IgD-negative memory B cell (primary cell): ENCODE results near the gene C1QL3. TPM values are rescaled to one million over a fixed set of nuclear protein-coding genes. Genes with fewer than 3 reads are reported as not detected.

Experiments used
- H3K27ac Mint-ChIP-seq, 3 donors: one replicate each; pipeline ENCODE4 v1.8.0; 2020 to 2022; ENCODE audit warnings: mild to moderate bottlenecking in 3 of 3, mixed read lengths in 3 of 3, moderate library complexity in 1 of 3
- H3K27me3 Mint-ChIP-seq: one replicate; pipeline ENCODE4 v1.8.0; 2021; ENCODE audit warnings: mixed read lengths
- H3K36me3 Mint-ChIP-seq: one replicate; pipeline ENCODE4 v1.8.0; 2020; ENCODE audit warnings: mild to moderate bottlenecking, mixed read lengths
- H3K4me1 Mint-ChIP-seq, 3 donors: one replicate each; pipeline ENCODE4 v1.8.0; 2020 to 2022; ENCODE audit warnings: mixed read lengths in 3 of 3, mild to moderate bottlenecking in 1 of 3
- H3K4me3 Mint-ChIP-seq, 4 donors: one replicate each; pipeline ENCODE4 v1.8.0; 2020 to 2022; ENCODE audit warnings: mild to moderate bottlenecking in 4 of 4, mixed read lengths in 4 of 4, moderate library complexity in 3 of 4
- H3K9me3 Mint-ChIP-seq, 3 donors: one replicate each; pipeline ENCODE4 v1.8.0; 2020 to 2021; ENCODE audit warnings: mixed read lengths in 3 of 3, mild to moderate bottlenecking in 1 of 3
- polyA plus RNA-seq: library from polyadenylated mRNA; unstranded; fragments of 300-500 nt; fragmentation: Illumina TruSeq; gene quantifications from one replicate; pipeline ENCODE4 v1.2.3, GENCODE V29; 2021

The C1QL3 gene
- 0.21 TPM for polyA plus RNA-seq

GRCh38 chr10:16521311-16522016 lies at the start of gene C1QL3:
C1QL3 (minus strand) TSS chr10:16521879; CDS start chr10:16521065, 814 bp downstream.
- no peak within 1 kb of the TSS for H3K27ac Mint-ChIP-seq
- H3K27me3 Mint-ChIP-seq: peaks cover 30% of the 10 kb centered on the region
- peaks cover 0 to 2% (median 0%) of the 10 kb centered on the region in 3 donors for H3K9me3 Mint-ChIP-seq

DNA sequence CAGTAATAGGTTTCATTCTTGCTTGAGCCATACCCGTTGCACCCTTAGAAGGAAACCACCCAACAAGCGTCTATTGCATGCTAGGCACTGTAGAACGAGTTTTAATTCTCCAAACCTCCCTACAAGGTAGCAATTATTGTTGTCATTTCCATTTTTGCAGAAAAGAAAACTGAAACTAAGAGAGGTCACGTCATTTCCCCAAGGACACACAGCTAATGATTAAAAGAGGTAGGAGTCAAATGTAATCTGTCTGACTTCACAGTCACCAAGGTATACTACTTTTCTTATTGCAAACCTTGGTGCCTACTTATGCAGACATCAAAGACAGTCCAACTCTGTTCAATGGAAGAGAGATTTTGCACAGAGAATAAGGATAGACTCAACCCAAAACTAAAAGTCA lies 49.1 kb upstream of the C1QL3 start:
- Mint-ChIP-seq H3K36me3 (peaks cover 2% of the 10 kb centered on the region), H3K4me1 (peaks cover 0 to 13% (median 5%) of the 10 kb centered on the region in 3 donors), H3K27ac (no peak overlapping the region), H3K27me3 (peaks cover 9% of the 10 kb centered on the region), H3K9me3 (peaks cover 0 to 3% (median 3%) of the 10 kb centered on the region in 3 donors), H3K4me3 (peak overlapping the region in 3 of 4 donors; percentile 24 to 80 (median 61))

More at GRCh38 chr10:16521311-16522016, at the start of gene C1QL3:
- Mint-ChIP-seq H3K4me1 (peaks cover 10 to 16% (median 11%) of the 10 kb centered on the region in 3 donors), H3K36me3 (peaks cover 3% of the 10 kb centered on the region), H3K4me3 (peak within 1 kb of the TSS; percentile 62 to 93 (median 83))

- peaks cover 2% of the 10 kb centered on the region for H3K36me3 Mint-ChIP-seq
- H3K4me1 Mint-ChIP-seq: peaks cover 0 to 16% (median 5%) of the 10 kb centered on the region in 3 donors
Observed at GRCh38 chr10:16566202-16566805, 44.6 kb upstream of the C1QL3 start.

GRCh38 chr10:16565604-16566003 lies 43.9 kb upstream of the C1QL3 start:
- peaks cover 2% of the 10 kb centered on the region for H3K27me3 Mint-ChIP-seq
- H3K9me3 Mint-ChIP-seq: no peaks in the 10 kb centered on the region
- peaks cover 0 to 11% (median 5%) of the 10 kb centered on the region in 3 donors for H3K4me1 Mint-ChIP-seq
- no peak overlapping the region for H3K4me3 Mint-ChIP-seq
- H3K36me3 Mint-ChIP-seq: peaks cover 2% of the 10 kb centered on the region
- no peak overlapping the region for H3K27ac Mint-ChIP-seq

More at GRCh38 chr10:16566202-16566805, 44.6 kb upstream of the C1QL3 start:
- H3K27me3 Mint-ChIP-seq: peaks cover 6% of the 10 kb centered on the region
- H3K27ac Mint-ChIP-seq: no peak overlapping the region
- no peaks in the 10 kb centered on the region for H3K9me3 Mint-ChIP-seq
- H3K4me3 Mint-ChIP-seq: no peak overlapping the region

DNA sequence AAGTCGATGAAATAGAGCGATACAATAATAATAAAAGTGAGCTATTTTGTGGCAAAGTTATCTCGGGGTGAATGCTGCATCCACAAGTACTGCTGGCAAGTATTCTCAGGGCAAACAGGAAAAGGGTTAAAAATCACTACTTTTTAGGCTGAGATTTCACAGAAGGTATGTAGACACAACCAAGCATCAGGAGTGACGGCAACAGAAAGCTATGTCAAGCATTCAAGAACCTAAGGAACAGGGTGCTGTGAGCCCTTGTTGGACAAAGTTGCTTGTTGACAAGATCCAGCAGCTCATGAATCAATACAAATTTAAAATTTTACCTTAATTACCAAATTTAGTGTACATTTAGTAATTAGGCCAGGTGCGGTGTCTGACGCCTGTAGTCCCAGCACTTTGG lies 41.2 kb upstream of the C1QL3 start:
- Mint-ChIP-seq H3K36me3 (peaks cover 2% of the 10 kb centered on the region), H3K4me3 (no peak overlapping the region), H3K9me3 (no peaks in the 10 kb centered on the region), H3K27me3 (peaks cover 14% of the 10 kb centered on the region), H3K27ac (no peak overlapping the region), H3K4me1 (peaks cover 0 to 9% (median 5%) of the 10 kb centered on the region in 3 donors)

DNA sequence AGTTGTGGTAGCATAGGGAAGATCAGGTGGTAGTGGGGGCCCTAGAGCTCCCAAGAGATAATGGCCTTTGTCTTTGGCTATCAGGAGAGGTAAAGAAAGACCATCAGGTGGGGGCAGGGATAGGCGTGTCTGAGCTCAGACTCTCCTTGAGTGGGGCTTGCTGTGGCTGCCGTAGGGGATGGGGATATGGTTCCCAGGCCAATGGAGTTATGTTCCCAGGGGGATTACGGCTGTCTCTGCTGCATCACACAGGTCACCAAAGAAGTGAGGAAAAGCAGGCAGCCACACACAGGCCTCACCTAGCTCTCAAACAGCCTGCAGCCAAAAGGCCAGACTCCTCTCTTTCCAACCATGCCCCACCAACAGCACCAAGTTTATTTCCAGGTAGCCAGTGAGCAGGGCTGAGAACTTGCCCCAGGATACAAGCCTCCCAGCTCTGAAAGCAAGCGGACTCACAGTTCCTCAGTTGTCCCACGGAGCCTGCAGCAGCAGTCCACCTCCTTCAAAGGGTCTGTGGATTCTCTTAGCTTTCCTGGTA lies 37.6 kb upstream of the C1QL3 start:
- H3K4me1 Mint-ChIP-seq: no peaks in the 10 kb centered on the region
- peaks cover 18% of the 10 kb centered on the region for H3K27me3 Mint-ChIP-seq
- no peak overlapping the region for H3K27ac Mint-ChIP-seq
- peaks cover 0 to 3% (median 0%) of the 10 kb centered on the region in 3 donors for H3K9me3 Mint-ChIP-seq
- peak overlapping the region in 1 of 4 donors; percentile 7 for H3K4me3 Mint-ChIP-seq
- peaks cover 2% of the 10 kb centered on the region for H3K36me3 Mint-ChIP-seq

DNA sequence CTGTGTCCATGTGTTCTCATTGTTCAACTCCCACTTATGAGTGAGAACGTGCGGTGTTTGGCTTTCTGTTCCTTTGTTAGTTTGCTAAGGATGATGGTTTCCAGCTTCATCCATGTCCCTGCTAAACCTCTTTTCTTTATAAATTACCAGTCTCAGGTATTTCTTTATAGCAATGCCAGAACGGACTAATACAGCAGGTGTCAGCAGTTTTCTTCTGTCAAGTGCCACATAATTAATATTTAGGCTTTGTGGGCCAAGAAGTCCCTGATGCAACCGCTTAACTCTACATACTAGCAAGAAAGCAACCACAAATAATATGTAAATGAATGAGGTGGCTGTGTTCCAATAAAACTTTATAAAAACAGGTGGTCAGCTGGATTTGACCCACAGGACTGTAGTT lies 26.3 kb upstream of the C1QL3 start:
- Mint-ChIP-seq H3K27ac (no peak overlapping the region), H3K36me3 (peaks cover 2% of the 10 kb centered on the region), H3K27me3 (no peaks in the 10 kb centered on the region), H3K9me3 (no peaks in the 10 kb centered on the region), H3K4me1 (peaks cover 0 to 3% (median 0%) of the 10 kb centered on the region in 3 donors), H3K4me3 (no peak overlapping the region)

- peaks cover 4% of the 10 kb centered on the region for H3K27me3 Mint-ChIP-seq
- H3K27ac Mint-ChIP-seq: no peak overlapping the region
- peaks cover 0 to 3% (median 0%) of the 10 kb centered on the region in 3 donors for H3K4me1 Mint-ChIP-seq
- H3K36me3 Mint-ChIP-seq: peaks cover 2% of the 10 kb centered on the region
- no peak overlapping the region for H3K4me3 Mint-ChIP-seq
- H3K9me3 Mint-ChIP-seq: peaks cover 0 to 1% (median 0%) of the 10 kb centered on the region in 3 donors
Observed at GRCh38 chr10:16545116-16545736, 23.5 kb upstream of the C1QL3 start.

- Mint-ChIP-seq H3K27ac (no peak overlapping the region), H3K4me1 (no peaks in the 10 kb centered on the region), H3K9me3 (peaks cover 0 to 1% (median 0%) of the 10 kb centered on the region in 3 donors), H3K27me3 (peaks cover 8% of the 10 kb centered on the region), H3K36me3 (no peaks in the 10 kb centered on the region), H3K4me3 (no peak overlapping the region)
Observed at GRCh38 chr10:16544591-16544990, 22.9 kb upstream of the C1QL3 start.

- Mint-ChIP-seq H3K4me1 (no peaks in the 10 kb centered on the region), H3K4me3 (no peak overlapping the region), H3K9me3 (peaks cover 0 to 1% (median 0%) of the 10 kb centered on the region in 3 donors), H3K27ac (no peak overlapping the region), H3K36me3 (no peaks in the 10 kb centered on the region), H3K27me3 (peaks cover 8% of the 10 kb centered on the region)
Observed at GRCh38 chr10:16544099-16544498, 22.4 kb upstream of the C1QL3 start.

- Mint-ChIP-seq H3K4me3 (no peak overlapping the region), H3K27me3 (peaks cover 10% of the 10 kb centered on the region), H3K27ac (no peak overlapping the region), H3K36me3 (no peaks in the 10 kb centered on the region), H3K4me1 (no peaks in the 10 kb centered on the region), H3K9me3 (peaks cover 0 to 3% (median 0%) of the 10 kb centered on the region in 3 donors)
Observed at GRCh38 chr10:16536155-16536554, 14.5 kb upstream of the C1QL3 start.

GRCh38 chr10:16529853-16530252 lies 8.2 kb upstream of the C1QL3 start:
- Mint-ChIP-seq H3K27me3 (peaks cover 2% of the 10 kb centered on the region), H3K4me1 (peaks cover 0 to 2% (median 0%) of the 10 kb centered on the region in 3 donors), H3K36me3 (no peaks in the 10 kb centered on the region), H3K9me3 (no peaks in the 10 kb centered on the region), H3K27ac (no peak overlapping the region), H3K4me3 (no peak overlapping the region)

GRCh38 chr10:16527452-16527851 lies 5.8 kb upstream of the C1QL3 start:
- Mint-ChIP-seq H3K27me3 (peaks cover 12% of the 10 kb centered on the region), H3K36me3 (no peaks in the 10 kb centered on the region), H3K27ac (no peak overlapping the region), H3K9me3 (no peaks in the 10 kb centered on the region), H3K4me1 (peaks cover 0 to 2% (median 0%) of the 10 kb centered on the region in 3 donors), H3K4me3 (no peak overlapping the region)

- H3K27me3 Mint-ChIP-seq: peaks cover 30% of the 10 kb centered on the region
- H3K4me1 Mint-ChIP-seq: peaks cover 10 to 16% (median 11%) of the 10 kb centered on the region in 3 donors
- H3K27ac Mint-ChIP-seq: no peak overlapping the region
- H3K4me3 Mint-ChIP-seq: peak overlapping the region in 2 of 4 donors; percentile 14 to 60
- H3K9me3 Mint-ChIP-seq: peaks cover 0 to 2% (median 0%) of the 10 kb centered on the region in 3 donors
- peaks cover 3% of the 10 kb centered on the region for H3K36me3 Mint-ChIP-seq
Observed at GRCh38 chr10:16520900-16521299, 779 bp downstream of the C1QL3 start.
